Neutrophil (primary cell): ENCODE results near the gene ATP11A.
"Not testable (repeated sequence)": the region's sequence is repeated elsewhere in the genome, so short reads cannot be mapped to it uniquely, and the experiment has no call there.

Experiments
- H3K27ac ChIP-seq: fragments of 200-600 bp; sonication (generic); 2 replicates; pipeline ENCODE4 v1.5.1; 2016; ENCODE audit warnings: mild to moderate bottlenecking, moderate library complexity
- H3K27me3 ChIP-seq: fragments of 200-600 bp; sonication (generic); 2 replicates; pipeline ENCODE4 v1.6.0; 2016; ENCODE audit warnings: mild to moderate bottlenecking
- H3K36me3 ChIP-seq: fragments of 200-600 bp; sonication (generic); 2 replicates; pipeline ENCODE4 v1.5.1; 2017
- H3K4me1 ChIP-seq, 2 experiments: fragments of 200-600 bp in 1 of 2; sonication (generic) in 1 of 2; 1 replicate in 1 of 2; 2 replicates in 1 of 2; pipeline versions ENCODE4 v1.5.1 to v1.6.1; 2013 to 2016; ENCODE audit warnings: low read depth in 1 of 2, low read length in 1 of 2, mild to moderate bottlenecking in 1 of 2, moderate library complexity in 1 of 2; ENCODE audit not compliant: control insufficient read depth in 1 of 2, insufficient read depth in 1 of 2
- H3K4me3 ChIP-seq, 2 experiments: fragments of 200-600 bp in 1 of 2; sonication (generic) in 1 of 2; 1 replicate in 1 of 2; 2 replicates in 1 of 2; pipeline ENCODE4 v1.5.1; 2013 to 2016; ENCODE audit warnings: low read depth in 1 of 2, low read length in 1 of 2, mild to moderate bottlenecking in 1 of 2, moderate library complexity in 1 of 2
- H3K9me3 ChIP-seq: fragments of 200-600 bp; sonication (generic); 2 replicates; pipeline ENCODE4 v1.5.1; 2016
- CTCF ChIP-seq: fragments of 200-600 bp; sonication (generic); IDR thresholded peaks from 2 replicates; pipeline ENCODE4 v1.5.1; 2016; ENCODE audit warnings: antibody characterized with exemption

The ATP11A gene

DNA sequence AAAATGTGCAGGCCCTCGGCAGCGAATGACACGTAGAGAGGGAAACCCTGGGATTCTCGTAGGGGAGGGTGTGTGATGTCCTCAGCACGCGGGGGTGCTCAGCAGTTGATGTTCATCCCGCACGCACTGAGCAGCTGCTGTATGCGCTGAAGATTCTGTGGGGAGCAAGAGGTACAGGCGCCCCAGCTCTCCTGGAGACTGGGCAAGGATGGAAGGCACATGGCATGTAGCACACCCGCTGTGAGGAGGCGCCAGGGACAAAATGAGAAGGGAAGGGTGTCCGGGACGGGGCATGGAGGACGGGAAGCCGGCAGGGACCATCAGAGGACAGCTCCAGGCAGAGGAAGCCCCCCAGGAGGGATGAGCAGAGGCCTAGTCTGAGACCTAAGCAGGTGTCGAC lies 15.4 kb downstream of the ATP11A start:
- Histone ChIP-seq H3K27me3 (no peaks in the 10 kb centered on the region), H3K36me3 (peaks cover 21% of the 10 kb centered on the region), H3K4me1 (peaks cover 25 to 28% of the 10 kb centered on the region in 2 experiments), H3K27ac (no peak overlapping the region), H3K4me3 (no peak overlapping the region), H3K9me3 (no peaks in the 10 kb centered on the region)
- no peak for TF ChIP-seq CTCF

DNA sequence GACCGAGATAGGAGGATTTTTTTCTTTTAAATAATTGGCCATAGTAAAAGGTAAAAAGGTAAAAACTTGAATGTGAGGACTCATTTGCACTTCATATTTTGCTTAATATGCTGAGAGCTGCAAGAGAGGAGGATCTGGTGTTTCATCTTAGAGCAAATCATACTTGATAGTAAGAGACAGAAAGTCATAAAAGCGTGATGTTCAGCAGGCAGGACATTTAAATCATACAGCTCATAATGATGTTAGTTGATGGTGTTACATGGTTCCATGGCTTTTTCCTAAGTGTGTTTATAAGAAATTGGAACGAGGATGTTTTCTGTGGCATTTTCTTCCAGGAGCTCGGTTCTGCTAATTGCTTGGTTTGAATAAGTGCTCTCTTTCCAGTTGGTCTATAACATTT lies 16.3 kb downstream of the ATP11A start:
- H3K27ac ChIP-seq = no peak overlapping the region
- peaks cover 25 to 28% of the 10 kb centered on the region in 2 experiments for H3K4me1 ChIP-seq
- peaks cover 13% of the 10 kb centered on the region for H3K36me3 ChIP-seq
- no peak overlapping the region for H3K4me3 ChIP-seq
- no peak for TF ChIP-seq CTCF
- no peaks in the 10 kb centered on the region for H3K9me3 ChIP-seq
- no peaks in the 10 kb centered on the region for H3K27me3 ChIP-seq

GRCh38 chr13:112708560-112709240 lies 18.9 kb downstream of the ATP11A start:
- H3K4me3 ChIP-seq = no peak overlapping the region
- no peak overlapping the region for H3K27ac ChIP-seq
- peaks cover 10 to 12% of the 10 kb centered on the region in 2 experiments for H3K4me1 ChIP-seq
- H3K9me3 ChIP-seq = no peaks in the 10 kb centered on the region
- no peak for TF ChIP-seq CTCF
- no peaks in the 10 kb centered on the region for H3K27me3 ChIP-seq
- H3K36me3 ChIP-seq = peaks cover 7% of the 10 kb centered on the region

GRCh38 chr13:112709316-112709715 lies 19.5 kb downstream of the ATP11A start:
- not testable (repeated sequence) for H3K36me3 ChIP-seq, H3K4me3 ChIP-seq, H3K9me3 ChIP-seq, H3K4me1 ChIP-seq, H3K27ac ChIP-seq, H3K27me3 ChIP-seq

DNA sequence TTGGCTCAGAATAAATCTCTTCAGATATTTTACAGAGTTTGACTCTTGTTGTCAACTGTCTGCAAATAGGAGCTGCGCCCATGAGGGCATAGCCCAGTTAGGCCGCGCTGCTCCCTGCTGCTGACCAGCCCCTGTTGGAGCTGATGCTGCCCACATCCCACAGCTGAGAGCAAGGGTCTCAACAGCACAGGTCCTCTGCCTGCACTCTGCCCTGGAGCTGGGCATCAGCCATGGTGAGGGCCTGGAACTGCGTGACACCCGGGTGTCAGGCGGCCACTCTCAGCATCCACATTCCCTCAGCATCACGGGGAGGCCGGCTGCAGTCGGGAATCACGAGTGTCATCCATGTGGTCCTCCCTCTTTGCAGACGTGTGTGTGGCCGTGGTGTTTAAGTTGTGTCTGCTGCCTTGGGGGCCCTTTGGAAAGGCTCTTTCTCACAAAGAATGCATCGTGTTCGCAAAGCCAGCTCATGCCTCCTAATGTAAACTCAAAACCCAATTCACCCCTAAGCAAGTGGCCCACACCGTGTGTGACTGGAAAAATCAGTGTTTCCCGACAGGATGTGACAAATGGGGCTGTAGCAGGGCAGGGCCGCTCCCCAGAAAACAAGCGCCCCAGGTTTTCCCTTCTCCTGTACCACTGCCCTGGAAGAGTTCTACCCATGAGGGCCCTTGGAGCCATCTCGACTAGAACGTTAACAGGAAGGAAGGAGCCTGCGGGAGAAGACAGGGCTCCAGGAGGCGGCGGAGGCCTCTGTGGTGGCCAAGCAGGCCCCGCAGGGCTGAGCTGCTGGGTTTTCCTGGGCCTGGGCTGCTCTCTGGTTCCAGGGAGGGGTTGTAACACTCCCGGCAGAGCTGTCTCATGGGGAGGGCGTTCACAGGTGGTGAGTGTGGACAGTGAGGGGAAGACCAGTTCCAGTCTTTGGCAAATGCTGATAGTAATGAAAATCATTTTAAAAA lies 20.3 kb downstream of the ATP11A start:
- Histone ChIP-seq H3K9me3 (no peaks in the 10 kb centered on the region), H3K36me3 (peaks cover 17% of the 10 kb centered on the region), H3K27me3 (no peaks in the 10 kb centered on the region), H3K4me3 (no peak overlapping the region), H3K4me1 (peaks cover 0 to 3% of the 10 kb centered on the region in 2 experiments), H3K27ac (no peak overlapping the region)
- TF ChIP-seq CTCF = no peak
